Femur (tissue), 1 donor: ENCODE data around the gene MYADML2.
"Not testable (repeated sequence)": the region's sequence is repeated elsewhere in the genome, so short reads cannot be mapped to it uniquely, and the experiment has no call there.

Experiments
- DNase-seq: peaks from one replicate; pipeline ENCODE4 v3.0.0-alpha.2; 2017

Gene MYADML2

DNA sequence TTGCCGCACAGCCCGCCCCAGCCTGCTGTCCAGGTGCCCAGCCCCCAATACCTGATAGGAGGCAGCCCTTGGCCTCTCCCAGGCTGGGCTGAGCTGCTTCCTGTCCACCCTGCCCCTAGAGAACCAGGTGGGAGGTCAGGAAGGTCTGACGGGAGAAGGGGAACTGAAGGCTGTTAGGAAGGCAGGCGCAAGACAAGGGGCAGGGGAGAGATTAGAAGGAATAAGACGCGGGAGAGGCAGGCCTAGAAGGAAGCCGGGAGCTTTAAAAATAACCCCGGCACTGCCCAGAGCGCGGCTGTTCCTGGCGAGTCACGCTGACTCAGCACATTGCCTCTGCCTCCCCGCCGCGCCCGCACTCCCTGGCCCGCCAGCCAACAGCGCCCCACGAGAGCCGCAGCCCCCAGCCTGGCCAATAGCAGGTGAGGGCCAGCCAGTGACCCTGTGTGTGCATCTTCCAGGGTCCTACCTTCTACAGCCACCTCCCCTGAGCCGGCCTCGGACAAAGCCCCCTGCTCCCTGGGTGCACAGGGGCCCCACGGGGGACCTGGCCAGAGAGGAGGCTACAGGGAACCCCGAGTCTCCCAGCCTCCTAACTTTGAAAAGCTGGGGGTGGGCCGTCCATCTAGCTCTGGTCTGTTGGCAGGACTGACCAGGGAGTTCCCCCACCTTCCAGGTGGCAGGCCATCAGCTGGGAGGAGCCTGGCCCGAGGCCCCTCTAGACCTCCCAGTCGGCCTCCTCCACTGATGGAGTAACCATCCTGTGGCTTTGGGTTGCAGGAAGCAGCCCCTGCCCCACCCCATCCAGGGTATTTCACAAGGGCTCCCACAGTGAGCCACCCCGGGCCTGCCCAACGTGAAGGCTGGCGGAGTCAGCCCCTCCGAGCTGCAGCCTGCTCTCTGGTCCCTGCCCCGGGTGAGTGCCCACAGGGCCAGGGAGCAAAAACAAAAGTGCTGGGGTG, 23.5 kb downstream of the MYADML2 start:
- peak; percentile 83 for DNase-seq

DNA sequence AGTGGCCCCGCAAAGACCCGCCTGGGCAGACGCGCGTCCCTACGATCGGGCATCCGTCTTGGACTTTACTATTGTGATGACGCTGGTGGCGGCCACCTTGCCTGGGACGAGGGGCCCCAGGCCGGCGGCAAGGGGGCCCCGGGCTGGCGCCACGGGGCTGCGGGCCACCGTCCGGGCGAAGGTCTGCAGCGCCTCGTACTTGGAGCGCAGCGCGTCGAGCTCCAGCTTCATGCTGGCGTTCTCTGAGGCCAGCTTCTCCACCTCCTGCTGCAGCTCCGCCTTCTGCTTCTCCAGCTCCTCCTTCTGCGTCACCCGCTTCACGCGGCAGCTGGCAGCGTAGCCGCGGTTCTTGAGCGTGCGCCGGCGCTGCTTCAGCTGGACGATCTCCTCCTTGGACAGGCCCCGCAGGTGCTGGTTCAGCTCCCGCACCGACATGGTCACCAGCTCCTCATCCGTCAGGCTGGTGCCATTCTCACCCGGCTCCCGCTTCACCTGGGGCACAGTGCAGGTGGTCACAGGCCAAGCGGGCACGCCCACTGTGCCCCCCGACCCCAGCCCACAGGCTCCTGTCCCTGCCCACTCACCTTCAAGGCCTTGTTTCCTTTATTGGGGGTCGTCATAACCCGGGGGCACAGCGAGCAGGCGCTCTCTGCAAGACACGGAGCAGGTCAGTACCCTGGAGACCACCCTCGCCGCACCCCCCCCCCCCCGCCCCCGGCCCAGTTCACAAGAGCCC, 24.3 kb downstream of the MYADML2 start:
- no peak for DNase-seq

- DNase-seq: no peak
These were observed 25.0 kb downstream of the MYADML2 start for GRCh38 chr17:81921996-81922565.

DNA sequence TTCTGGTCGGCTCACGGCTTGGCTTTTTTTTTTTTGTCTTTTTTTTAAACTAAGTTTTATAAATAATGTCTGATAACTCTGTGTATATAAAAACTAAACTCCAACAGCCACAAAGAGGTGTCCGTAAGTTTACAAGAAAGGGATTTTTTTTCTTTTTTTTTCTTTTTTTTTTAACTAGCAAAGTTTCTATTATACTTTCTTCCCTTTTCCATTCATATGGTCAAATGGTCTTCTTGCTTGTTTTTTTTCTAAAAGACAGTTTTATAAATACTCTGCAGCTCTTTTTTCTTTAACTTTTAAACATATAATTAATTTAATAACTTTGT, 25.5 kb downstream of the MYADML2 start:
- no peak for DNase-seq

GRCh38 chr17:81920612-81921536, 26.2 kb downstream of the MYADML2 start:
- no peak for DNase-seq

GRCh38 chr17:81918832-81919545, 28.0 kb downstream of the MYADML2 start:
- DNase-seq: no peak

DNA sequence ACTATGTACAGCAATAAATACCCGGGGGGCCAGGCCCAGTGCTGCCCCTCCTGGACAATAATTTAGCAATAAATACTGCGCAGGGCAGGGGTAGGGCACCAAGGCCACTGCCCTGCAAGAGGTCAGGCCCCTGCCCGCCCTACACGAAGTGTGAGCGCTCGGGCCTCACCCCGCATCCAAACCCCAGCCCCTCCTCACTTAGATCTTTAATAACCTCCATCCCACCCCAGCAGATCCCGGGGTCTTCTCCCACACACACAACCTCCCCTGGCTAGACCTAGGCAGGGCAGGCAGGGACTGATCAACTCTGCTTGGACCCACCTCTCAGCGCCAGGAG, 28.7 kb downstream of the MYADML2 start:
- DNase-seq: not testable (repeated sequence)

DNA sequence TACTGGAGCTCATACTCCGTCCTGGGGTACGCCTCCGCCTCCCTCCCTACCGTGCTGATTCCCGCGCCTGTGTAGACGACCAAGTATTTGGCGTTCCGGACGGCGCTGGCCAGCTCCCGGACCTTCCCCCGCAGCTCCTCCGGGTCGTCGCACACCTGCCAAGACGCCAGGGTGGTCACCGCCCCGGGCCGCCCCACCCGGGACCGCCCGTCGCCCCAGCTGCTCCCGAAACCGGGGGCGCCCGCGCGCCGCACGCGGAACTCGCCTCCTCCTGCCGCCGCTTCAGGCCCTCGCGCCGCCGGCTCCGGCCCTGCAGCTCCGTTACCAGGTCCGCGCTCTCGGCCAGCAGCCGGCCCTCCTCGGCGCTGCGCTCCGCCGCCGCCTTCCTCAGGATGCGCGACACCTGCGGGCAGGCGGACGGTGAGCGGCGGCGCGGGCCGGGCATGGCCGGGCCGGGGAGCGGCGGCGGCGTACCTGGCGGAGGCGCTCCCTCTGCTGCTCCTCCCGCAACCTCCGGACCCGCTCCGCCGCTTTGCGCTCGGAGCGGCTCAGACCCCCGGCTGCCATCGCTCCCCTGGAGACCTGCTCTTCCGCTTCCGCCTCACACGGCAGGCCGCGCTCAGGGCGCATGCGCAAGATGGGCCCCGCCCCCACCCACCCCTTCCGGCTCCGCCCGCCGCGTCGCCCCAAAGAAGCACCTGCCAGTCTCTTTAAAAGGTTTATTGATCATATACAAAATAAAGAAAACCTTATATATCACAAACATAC, 29.3 kb downstream of the MYADML2 start, which contains the start of gene SIRT7:
Gene SIRT7, minus strand, starts transcription at position 612 of the 768 bp plus-strand sequence. Its CDS starts 45 bp downstream, at position 567.
- DNase-seq: peak; percentile 92

DNA sequence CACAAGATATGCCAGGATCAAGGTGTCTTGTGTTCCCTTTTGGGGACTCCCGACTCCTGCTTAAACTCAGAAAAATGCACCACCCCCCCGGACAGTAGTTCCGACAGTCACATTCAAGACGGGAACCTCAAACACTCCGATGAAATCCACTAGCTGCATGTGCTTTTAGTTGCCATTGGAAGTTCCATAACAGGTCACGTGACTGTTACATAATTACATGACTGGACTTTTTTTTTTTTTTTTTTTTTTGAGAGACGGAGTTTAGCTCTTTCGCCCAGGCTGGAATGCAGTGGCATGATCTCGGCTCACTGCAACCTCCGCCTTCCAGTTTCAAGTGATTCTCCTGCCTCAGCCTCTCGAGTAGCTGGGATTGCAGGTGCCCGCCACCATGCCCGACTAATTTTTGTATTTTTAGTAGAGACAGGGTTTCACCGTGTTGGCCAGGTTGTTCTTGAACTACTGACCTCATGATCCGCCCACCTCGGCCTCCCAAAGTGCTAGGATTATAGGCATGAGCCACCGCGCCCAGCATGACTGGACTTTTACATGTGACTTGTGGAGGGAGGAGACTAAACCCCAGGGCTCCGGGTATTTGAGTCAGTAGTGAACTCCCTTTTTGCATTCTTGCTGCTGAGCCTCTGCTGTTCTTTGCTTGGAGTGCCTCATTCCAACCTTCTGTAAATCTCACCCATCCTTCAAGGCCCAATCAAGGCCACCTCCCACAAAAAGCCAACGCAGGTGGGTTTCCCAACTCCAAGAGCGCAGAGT, 30.6 kb downstream of the MYADML2 start:
- no peak for DNase-seq

DNA sequence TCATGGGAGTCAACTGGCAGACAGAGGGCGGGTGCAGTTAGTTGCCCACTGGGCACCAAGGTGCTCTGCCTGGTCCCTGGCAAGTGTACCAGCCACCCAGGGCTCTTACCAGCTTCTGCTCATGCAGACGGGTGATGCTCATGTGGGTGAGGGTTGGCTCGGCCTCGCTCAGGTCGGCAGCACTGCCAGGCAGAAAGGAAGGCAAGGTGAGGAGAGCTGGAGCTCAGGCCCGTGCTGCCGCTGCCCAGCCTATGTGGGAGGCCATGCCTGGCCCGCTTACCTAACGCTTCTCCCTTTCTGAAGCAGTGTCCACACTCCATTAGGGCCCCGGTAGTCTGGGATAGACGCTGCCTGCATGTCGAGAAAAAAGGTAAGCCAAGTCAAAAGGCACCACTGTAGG, 31.7 kb downstream of the MYADML2 start:
- no peak for DNase-seq

GRCh38 chr17:81914103-81914850, 32.8 kb downstream of the MYADML2 start:
- no peak for DNase-seq

DNA sequence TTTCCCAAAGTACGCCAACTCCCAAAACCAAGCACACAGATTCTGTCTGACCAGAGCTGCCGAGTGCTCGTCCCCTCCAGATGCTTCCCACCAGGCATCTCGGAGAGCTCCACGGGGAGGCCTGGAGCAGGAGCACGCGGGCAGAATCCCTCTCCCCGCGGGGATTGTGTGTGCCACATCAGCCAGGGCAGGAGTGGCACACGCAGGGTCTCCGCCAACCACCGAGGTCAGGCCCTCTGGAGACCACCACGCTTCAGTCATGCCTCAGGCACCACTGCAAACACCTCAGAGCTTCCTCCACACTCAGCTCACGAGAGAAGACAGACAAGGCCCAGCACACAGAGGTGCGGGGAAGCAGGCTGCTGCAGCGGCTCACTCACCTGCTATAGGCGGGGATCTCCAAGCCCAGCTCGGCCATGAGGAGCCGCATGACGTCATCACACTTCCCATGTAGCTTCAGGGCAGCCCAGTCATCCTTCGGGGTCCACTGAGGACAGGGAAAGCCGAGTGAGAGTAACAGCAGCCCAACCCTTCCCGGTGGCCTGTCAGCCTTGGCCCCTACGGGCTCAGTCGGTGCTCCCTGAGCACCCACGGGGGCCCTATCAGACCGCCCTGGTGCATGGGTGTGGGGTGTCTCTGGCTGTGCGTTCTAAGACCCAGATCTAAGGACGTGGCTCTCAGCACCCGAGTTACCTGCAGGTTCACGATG, 33.5 kb downstream of the MYADML2 start:
- no peak for DNase-seq

DNA sequence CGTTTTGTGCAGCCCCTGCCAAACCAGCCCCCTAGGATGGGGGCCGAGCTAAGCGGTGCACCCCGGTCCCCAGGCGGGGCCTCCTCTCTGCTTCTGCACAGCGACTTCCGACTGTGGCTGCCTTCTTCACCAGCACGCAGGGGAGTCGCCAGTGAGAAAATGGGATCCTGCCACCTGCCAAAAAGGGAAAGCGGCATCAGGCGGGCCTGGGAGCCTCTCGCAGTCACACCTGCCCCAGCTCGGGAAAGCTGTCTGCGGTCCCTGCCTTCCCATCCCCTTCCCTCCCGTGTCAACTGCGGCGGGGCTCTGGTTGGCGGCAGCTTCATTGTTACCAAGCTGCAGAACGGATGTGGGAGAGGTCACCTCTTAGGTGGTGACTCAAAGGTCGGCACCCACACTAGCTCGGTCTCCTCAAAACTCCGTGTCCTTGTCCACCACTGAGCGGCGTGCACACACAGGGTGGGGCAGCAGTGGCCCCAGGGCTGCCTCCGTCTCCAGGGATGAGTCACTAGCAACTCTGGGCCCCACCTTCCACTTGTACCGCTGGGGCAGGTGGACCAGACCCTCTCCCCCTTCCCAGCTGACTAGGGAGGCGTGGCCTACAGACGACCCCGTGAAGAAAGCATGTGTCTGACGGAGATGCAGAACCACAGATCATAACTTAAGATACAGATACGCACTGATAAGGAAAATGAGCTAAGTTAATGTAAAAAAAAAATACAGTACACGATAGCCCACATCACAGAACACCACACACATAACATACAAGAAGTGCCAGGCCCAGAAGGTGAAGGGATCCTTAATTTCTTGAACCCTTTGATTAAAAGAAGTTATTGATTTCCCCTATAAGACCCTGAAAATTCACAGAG, 34.4 kb downstream of the MYADML2 start:
- DNase-seq: no peak

GRCh38 chr17:81911969-81912368, 35.1 kb downstream of the MYADML2 start:
- DNase-seq: no peak

DNA sequence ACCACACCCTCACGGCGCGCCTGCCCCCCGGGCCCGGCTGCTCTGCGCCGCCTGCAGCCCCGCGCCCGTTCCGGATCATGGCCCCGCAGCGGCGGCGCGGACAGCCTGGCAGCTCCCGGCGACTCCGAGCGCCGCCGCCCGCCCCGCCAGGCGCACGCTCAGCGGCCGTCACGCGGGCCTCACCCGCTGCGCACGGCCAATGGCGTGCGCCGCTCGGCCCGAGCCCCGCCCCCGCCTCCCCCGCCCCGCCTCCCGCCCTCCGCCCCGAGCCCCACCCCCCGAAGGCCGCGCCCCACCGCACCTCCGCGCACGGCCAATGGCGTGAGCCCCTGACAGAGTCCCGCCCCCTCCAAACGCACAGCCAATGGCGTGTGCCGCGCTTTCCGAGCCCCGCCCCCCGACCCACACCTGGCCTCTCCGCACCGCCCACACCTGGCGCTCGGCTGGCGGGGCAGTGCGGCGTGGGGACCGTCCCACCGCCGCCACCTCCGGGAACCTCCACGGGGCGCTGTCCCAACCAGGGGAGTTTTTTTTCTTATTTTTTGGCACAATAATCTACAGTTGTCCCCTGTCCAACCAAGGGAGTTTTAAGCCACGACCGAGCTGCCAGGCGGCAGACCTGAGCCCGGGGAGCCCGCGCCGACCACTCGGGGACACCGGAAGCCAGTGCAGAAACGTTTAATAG, 35.6 kb downstream of the MYADML2 start, which contains the start of gene PCYT2:
Gene PCYT2, minus strand, starts transcription at position 123 of the 685 bp plus-strand sequence. Its CDS starts 44 bp downstream, at position 79.
- DNase-seq: peak; percentile 94

DNA sequence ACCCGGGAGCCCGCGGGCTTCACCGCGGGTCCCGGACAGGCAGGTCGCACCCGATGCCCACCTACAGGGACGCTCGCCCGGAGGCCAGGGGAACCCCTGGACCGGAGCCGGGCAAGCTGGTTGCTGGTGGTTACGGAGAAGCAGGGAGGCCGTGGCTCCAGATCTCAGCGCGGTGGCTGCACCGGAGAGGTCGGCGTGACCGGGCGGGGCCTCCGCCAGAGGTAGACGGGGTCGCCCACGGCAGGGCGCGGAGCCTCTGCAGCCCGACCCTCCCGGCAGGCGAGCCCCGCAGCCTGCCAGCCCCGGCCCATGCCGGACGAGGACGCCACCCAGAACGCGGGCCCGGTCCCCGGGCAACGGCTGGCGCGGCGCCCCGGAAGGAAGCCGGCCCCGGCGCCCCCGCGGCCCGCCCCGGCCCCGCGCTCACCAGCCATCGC, 36.2 kb downstream of the MYADML2 start:
- DNase-seq: no peak
